Amniotic stem cell (primary cell): ENCODE data around the gene GALNT7.

Source experiments
- DNase-seq: peaks from one replicate; lab custom pipeline; 2025; lab: John Stamatoyannopoulos, UW

GALNT7 gene

DNA sequence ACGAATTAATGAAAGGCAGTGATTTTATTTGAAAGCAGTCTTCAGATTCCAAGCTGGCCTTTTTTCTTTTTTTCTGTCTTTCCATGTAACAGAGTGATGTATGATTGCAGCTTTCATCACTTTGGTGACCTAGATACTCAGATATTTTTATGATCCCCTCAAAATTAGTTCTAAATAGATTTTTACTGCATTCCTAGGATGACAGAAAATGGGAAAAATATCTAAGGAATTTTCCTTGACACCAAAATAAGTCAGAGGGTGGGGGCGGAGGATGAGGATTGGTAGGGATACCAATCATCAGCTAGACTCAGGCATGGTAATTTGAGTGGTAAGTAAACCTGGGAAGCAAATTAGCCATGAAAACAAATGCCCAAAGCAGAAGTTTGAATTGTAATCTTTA, 177.5 kb downstream of the GALNT7 start:
- no peak for DNase-seq

DNA sequence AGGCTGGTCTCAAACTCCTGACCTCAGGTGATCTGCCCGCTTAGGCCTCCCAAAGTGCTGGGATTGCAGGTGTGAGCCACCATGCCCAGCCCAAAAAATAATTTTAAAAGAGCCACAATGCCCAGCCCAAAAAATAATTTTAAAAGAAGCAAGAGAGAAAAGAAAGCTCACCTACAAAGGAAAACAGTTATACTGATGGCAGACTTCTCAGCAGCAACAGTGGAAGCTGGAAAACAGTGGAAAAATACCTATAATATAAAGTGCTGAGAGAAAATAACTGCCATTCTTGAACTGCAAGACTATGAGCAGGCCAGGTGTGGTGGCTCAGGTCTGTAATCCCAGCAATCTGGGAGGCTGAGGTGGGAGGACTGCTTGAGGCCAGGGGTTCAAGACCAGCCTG, 178.9 kb downstream of the GALNT7 start:
- DNase-seq, result no peak

DNA sequence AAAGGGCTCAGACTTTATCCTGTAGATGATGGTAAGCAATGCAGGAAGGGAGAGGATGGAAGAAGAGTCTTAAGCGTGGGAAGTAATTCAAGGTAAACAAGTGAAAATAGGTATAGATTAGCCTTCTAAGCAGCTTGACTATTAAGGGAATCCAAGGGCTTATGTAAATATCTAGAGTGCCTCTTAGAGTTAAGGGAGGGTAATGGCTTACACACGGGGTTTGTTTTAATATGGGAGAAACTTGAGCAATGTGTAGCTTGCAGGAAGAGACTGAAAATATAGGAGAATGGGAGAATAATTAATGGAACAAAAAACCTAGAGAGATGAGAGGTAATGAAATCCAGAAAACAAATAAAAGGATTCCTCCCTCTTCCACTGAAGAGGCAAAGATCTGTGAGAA, 189.3 kb downstream of the GALNT7 start:
- no peak for DNase-seq

DNA sequence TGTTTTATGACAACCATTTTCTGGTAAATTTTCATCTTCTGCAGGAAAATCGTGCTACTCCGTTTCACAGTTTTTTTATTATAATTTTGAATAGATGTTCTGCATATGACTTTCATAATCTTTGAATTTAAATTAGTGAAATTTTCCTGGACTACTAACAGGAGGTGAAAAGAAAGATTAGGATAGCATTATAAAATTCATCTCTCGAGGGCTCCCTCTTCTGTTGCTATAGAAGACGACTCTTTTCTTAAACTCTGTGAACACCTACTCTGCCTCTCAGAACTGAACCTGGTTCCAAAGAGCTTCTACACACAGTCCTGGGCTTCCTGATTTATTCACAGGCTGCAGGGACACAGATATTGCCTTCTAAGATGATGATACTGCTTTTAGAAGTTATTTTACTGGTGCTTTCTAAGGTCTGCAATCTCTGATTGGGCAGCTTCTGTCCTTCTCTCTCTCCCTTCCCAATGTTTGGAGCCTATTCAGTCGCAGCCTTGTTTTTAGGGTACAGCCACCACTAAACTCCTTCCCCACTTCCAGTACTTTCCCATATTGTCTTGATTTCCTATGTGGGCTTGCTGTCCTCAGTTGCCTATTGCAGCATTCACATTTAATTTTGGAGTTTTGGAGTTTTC, 192.1 kb downstream of the GALNT7 start:
- DNase-seq, result no peak

DNA sequence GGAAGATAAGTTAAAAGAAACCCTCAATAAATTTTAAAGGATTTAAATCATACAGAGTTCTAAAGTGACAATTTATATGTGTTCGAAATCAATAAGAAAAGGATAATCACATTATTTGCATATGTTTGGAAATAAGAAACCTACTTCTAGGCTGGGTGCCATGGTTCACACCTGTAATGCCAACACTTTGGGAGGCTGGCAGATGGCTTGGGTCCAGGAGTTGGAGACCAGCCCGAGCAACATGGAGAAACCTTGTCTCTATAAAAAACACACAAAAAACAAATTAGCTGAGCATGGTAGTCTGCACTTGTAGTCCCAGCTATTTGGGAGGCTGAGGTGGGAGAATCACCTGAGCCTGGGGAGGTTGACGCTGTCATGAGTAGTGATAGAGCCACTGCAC, 194.1 kb downstream of the GALNT7 start:
- no peak for DNase-seq

DNA sequence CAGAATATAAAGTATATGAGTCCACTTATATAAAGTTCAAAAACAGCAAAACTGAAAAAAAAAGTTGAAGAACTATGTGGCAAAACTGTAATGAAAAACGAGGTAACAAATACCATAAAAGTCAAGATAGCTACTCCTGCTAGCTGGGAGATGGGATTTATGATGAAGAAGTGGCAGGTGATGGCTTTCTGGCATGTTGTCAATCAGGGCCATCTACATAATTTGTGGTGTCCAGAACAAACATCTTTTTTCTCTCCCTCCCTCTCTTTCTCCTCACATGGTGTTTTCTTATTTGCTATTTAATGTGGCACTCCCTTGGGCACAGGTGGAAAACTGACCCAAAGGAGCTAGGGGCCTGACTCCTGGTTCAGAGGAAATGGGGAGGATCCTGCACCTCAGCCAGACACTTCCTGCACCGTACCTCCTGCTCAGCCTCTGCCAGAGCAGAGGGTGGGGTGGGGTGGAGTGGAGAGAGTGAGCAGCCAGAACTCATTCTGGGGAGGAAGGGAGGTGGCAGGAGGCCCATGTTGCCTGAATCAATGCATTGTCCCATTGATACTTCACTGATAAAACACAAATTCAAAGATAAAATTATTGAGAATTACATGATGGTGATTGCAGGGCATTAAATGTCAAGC, 196.9 kb downstream of the GALNT7 start:
- DNase-seq, result no peak

DNA sequence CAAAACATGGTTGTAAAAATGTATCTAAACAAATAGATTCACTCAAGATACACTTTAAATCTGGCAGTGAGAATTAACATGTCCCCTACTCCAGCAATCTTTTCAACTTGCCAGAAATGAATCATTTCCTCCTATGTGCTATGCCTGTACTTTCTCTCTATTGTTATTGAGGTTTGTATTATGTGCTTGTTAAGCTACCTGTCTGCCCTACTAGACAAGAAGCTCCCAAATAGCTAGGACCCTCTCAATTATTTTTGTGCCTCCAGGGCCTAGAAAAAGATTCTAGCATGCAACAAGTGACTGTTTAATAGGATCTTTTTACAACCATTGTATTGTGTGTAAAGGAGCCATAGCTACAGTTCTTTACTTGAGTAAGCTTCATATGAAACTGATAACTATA, 198.7 kb downstream of the GALNT7 start:
- no peak for DNase-seq

DNA sequence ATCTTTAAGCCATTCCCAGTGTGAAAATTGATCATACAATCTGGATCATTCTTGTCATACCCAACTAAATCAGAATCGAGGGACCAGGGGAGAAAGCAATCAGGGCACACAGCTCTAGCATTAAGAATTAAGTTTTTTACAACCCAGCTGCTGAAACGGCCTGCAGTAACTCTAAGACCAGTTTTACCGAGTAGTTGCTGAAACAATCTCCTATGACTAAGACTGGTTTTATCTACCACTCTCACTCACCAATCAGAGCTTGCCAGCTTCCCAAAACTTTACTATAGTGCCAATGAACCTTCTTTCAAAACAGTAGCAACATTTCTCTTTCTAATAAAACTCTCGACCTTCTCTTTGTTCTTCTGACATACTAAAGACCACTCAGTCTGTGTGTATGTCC, 199.3 kb downstream of the GALNT7 start:
- DNase-seq, result no peak

DNA sequence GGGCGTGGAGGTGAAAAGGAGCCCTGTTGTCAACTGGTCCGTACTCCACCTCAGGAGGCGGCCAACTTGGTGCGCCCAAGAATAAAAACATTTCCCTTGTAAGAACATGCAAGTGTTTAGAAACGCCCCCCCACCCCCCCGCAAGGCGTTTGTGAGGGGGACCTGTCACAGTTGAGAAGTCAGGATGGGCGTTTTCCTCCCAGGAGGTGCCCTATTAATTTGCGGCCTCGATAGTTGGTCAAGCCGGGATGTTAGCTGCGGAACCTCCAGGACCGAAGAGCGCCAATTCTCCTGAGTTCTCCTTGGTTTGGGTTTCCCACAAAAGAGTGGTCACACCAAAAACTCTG, 201.5 kb downstream of the GALNT7 start:
- DNase-seq, result no peak

DNA sequence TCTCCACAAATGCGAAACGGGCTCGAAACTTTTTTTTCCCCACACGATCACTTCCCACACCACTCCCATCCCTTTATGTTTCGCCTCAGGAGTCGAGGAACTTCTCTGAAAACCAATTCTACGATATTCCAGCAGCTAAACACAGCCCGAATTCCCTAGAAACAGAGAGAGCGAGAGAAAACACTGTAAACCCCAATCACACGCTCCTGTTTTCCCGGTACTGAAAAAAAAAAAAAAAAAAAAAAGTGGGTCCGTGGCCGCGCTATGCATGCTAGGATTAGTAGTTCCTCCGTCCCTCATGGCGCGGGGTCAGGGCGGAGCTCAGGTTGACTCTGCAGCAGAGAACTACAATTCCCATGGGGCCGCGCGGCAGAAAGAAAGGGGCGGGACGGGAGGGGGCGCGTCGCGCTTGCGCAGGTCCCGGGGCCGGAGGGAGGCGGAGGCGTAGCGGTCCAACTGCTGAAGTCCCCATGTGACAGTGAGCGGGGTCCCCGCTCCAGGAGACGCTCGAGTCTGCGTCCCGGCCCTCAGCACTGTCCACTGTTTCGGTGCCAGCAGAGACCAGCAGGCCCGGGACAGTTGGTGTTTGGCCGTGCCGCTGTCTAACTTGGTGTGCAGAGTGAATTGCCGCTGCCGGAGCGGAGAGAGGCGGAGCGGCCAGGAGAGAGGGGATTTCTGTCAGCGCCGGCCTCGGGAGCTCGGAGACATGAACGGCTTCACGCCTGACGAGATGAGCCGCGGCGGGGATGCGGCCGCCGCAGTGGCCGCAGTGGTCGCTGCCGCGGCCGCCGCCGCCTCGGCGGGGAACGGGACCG, 202.1 kb downstream of the GALNT7 start, which contains the start of gene SAP30:
Gene SAP30 (plus strand): TSS at position 478 of the 815 bp plus-strand sequence. CDS start 229 bp downstream, at position 707.
- DNase-seq, result peak; percentile 93

DNA sequence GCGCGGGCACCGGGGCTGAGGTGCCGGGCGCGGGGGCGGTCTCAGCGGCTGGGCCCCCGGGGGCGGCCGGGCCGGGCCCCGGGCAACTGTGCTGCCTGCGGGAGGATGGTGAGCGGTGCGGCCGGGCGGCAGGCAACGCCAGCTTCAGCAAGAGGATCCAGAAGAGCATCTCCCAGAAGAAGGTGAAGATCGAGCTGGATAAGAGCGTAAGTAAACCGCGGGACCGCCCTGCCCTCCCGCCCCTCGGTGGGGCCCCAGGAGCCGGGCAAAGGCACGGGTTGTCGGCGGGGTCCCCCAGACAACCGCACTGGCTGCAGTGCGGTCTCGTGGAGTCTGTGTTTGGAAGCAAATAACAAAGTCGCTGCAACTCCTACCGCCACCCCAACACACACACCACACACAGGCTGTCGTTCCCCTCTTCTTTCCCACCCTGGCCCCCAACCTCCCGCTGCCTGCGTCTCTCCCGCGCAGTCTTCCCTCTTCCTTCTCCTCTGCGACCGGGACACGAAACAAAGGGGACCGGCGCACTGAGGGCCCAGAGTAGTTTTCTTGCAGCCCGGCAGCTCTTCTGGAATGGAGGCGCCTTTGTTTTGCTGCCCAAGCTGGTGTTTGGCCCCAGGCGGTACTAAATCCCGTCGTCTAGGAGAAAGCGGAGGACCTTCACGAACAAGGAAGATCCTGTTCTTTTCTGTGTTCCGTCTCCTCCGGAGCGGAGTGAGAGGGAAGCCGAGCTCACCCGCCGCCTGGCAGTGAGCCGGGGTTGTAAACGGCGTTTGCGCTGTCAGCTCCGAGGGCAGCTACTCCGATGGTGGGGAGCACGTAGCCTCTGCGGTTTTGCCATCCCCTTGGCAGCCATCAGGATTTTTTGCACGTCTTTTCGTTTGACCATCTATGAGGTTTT, 202.9 kb downstream of the GALNT7 start:
- DNase-seq, result peak; percentile 28
